NCI-H82 (cell line): ENCODE results near the gene HCFC1.
A peak's percentile ranks its signal among the peaks of the same experiment; 100 is the strongest.

Source experiments
- DNase-seq: peaks from one replicate; lab custom pipeline; 2025; lab: John Stamatoyannopoulos, UW

Gene HCFC1

DNA sequence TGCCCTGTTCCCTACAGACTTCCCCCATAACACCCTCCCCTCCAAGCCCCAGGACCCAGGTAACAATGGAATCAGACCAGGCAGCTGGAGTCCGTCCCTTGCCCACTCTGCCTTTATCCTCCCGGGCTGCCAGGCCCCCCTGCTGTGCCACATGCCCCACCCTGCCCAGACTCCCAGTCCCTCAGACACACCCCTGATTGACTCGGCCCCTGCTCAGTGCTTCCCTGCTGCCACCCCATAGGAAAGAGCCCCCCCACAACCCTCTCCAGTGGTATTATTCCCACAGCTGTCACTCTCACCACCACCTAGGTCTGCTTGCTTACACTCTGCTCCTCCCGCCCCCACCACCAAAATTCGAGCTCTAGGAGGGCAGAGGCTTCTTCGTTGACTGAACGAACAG is 32.0 kb downstream of the HCFC1 start:
- no peak for DNase-seq

DNA sequence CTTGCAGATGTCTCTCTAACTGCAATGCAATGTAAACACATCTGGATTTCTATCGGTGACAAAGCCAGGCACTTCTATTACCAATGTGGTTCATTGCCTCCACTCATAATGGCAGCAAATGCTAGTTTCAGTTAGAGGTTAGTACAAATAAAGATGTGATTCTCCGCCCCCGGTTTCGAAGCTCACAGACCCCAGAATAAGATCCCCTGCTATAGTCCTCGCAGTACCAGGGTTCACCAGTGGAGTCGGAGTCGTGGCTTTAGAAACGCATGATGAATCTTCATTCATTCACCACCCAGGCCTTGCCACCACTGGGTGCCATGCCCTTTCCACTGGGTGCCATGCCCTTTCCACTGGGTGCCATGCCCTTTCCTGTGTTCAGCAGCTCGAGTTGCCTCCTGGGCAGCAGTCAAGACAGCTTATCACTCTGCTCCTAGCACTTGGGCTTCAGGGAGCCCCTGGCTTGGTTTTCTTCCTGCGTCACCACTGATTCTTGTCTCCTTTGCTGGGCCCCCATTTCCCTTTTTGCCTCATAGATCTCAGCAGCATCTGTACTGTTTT is 33.3 kb downstream of the HCFC1 start:
- DNase-seq = no peak

- no peak for DNase-seq
These were observed 34.6 kb downstream of the HCFC1 start for GRCh38 chrX:153937056-153937455.

DNA sequence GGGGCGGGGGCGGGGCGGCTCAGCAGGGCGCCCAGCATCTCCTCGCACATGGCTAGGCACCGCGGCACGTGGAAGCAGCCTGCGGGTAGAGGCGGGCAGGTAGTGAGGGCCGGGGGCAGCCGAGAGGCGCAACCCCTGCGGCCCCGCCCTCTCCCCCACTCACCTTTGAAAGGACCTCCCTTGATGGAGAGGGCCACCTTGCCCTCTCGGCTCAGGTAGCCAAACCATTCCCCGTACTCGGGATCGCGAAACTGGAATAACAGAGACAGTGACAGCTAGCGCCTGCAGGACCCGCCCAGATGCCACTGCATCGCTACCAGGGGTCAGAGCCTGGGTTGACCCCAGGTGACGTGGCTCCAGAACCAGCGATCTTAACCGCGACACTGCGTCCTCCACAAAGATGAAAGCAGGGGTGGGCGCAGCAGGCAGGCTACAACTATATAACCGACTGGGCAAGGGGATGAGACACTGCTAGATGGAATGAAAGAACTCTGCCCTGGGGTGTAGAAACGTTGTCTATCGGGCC is 36.2 kb downstream of the HCFC1 start:
- DNase-seq = no peak

GRCh38 chrX:153934762-153935325 is 36.8 kb downstream of the HCFC1 start, which contains the start of gene NAA10:
NAA10 (minus strand) TSS chrX:153935037; CDS start chrX:153934904, 133 bp downstream.
- DNase-seq = peak; percentile 88

DNA sequence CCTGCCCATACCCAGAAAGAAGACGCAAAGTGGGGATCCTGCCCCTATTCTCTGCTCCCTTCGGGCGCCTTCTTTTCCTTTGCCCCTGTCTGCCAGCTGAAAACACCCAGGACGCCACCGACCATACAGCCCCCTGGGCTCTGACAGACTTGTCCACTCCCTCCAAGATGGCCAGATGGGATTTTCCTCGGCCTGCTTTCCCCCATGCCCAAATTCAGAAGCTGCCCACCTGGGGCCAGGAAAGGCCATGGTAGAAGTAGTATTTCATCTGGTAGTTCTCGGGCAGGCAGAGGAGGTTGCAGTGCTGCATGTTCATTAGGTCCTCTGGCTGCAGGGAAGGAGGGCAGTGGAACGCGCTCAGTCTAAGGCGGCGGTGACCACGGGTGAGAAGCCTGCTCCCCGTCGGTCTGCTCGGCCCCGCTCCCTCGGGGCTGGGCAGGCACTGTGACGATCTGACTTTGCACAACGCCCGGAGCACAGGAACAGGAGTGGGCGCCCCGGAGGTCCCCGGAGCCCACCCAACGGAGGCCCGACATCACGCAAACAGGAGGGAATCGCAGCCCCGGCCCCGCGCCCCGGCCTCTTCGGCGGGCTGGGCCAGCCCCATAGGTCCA is 37.4 kb downstream of the HCFC1 start:
- DNase-seq = no peak

DNA sequence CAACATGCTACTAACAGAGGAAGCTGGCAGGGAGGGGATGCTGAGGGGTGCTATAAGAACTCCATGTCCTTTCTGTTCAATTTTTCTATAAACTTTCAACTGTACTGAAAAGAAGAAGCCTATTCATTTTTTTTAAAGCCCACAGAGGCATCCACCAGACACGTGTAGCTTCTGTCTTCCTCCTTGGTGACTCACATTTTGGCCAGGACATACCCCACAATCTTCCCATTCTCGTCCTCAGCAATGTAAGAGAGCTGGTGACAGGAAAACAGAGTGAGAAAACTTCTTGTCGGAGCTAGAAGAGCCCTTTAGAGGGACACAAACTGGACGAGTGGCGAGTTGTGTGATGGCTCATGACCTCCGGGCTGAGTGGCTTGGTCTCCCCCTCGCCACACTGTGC is 37.9 kb downstream of the HCFC1 start:
- DNase-seq = no peak

- no peak for DNase-seq
These were observed 39.2 kb downstream of the HCFC1 start for GRCh38 chrX:153932220-153932915.

DNA sequence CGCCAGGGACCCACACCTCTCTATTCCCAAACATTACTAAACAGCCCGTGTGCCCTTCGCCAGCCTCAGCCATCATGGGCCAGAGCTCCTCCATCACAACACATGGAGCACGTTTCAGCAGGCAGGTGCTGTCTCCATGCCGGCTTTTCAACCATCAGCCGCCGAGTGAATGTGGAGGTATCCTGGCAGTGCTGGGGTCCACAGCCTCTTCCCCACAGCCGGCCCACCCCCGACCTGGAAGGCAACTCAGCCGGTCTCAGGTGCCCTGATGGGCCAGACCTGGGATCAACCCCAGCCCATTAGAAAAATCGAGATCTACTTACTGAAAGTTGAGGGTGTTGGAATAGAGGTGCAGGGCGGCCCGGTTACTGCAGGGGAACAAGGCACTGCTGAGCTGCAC is 39.9 kb downstream of the HCFC1 start:
- no peak for DNase-seq

GRCh38 chrX:153931151-153931550 is 40.5 kb downstream of the HCFC1 start:
- no peak for DNase-seq

- DNase-seq = no peak
These were observed 41.4 kb downstream of the HCFC1 start for GRCh38 chrX:153930011-153930910.

GRCh38 chrX:153929576-153929975 is 42.0 kb downstream of the HCFC1 start:
- DNase-seq = no peak

DNA sequence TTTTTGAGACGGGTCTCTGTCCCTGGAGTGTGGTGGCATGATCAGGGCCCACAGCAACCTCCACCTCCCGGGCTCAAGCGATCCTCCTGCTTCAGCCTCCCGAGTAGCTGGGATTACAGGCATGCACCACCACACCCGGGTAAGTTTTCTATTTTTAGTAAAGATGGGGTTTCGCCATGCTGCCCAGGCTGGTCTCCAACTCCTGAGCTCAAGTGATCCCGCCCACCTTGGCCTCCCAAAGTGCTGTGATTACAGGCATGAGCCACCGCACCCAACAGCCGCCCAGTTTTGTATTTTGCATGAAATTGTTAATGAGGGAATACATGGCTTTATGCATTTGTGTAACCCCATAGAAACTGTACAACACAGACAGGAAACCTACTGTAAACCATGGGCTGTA is 42.8 kb downstream of the HCFC1 start:
- DNase-seq = no peak

GRCh38 chrX:153927922-153928760 is 43.5 kb downstream of the HCFC1 start:
- peak; percentile 99 for DNase-seq

GRCh38 chrX:153927672-153927921 is 44.0 kb downstream of the HCFC1 start:
- DNase-seq = no peak

- DNase-seq = peak; percentile 65
These were observed 44.6 kb downstream of the HCFC1 start for GRCh38 chrX:153926858-153927671.

DNA sequence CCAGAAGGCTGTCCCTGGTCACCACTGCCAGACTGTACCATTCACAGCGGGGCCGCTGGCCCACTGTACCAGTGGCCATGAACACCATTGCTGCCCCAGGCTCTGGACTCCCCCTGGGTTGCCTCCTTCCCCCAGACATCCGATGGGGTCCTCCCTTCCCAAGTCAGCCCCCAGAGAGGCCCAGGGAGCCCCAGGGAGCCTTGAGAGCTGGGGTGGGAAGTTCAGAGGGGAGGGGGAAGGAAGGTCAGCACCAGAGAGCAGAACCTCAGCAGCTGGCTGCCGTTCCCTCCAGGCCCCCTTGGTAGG is 45.1 kb downstream of the HCFC1 start:
- DNase-seq = no peak

DNA sequence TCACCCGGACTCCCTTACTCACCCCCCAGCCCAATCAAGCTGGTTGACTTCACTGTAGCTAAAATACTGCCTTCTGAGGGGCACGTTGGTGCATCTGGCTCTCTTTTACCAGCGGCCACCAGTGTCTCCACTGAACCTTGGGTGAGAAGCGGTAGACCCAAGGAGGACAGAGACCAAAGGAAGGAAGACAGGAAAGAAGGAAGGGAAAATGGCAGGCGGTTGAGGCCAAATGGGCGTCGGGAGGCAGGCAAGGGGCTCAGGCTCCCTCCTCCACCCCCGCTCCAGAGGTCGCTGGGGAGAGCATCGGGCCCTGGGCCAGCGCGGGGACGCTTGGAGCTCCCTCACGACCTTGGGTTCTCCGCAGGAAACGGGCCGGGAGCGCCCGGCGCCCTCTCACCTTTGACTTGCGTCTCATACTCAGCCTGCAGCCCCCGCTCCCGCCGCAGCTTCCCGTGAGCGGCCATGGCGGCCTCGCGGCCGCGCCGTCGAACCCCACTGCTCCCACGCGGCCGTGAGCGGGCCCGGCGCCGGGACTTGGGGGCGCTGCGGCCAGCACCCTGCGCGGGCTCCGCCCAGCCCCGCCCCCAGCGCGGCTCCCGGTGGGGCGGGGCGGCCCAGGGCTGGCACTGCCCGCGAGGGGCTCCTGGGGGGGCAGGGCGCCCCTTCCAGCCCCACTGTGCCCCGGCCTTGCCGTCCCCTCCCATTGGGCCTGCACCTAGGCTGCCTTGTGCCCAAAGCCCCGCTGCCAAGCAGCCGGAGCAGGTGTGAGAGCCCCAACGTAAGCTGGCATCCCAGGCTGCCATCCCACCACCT is 45.7 kb downstream of the HCFC1 start, which contains the start of gene ARHGAP4:
Gene ARHGAP4 (minus strand): TSS at position 526 of the 813 bp plus-strand sequence. CDS start 62 bp downstream, at position 464.
- peak; percentile 43 for DNase-seq

DNA sequence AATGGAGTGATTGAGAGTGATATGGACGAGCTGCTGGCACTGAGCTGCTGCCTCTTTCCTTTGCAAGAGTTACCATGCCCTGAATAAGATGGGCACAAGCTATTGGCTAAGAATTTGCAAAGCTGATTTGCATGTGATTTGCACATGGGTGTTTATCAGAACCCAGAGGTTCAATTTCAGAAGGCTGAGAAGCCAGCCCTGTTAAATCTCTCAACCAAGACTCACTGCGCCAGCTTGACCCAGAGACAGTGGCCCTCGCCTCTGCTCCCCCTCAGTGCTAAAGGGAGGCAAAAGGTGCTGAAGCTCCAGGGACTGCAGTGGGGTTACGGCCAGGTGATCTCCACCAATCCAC is 46.3 kb downstream of the HCFC1 start:
- DNase-seq = no peak
